WTC11 (cell line): ENCODE results near the gene NR2F6. TPM values are rescaled to one million over a fixed set of nuclear protein-coding genes. Genes with fewer than 3 reads are reported as not detected.

Experiments
- ATAC-seq: fragments of 200-7000 bp; cut with Tn5 transposase; 2 replicates; pipeline ENCODE4 v1.10.0; 2021; ENCODE audit warnings: mild to moderate bottlenecking, moderate library complexity
- Bru-seq: library from RNA; stranded (reverse); fragments of 400-500 nt; gene quantifications from one replicate; lab custom pipeline; 2021; lab: Mats Ljungman, UMichigan
- CTCF ChIA-PET: fragments of 300-600 bp; sonication (Branson Sonifier 250); formaldehyde crosslinking; loops from one replicate; lab custom pipeline; 2021; ENCODE audit warnings: antibody characterized with exemption; lab: Charles Lee
- POLR2A ChIA-PET: fragments of 350-600 bp; sonication (Branson Sonifier 250); formaldehyde crosslinking; loops from one replicate; lab custom pipeline; 2021; ENCODE audit warnings: antibody characterized with exemption; lab: Charles Lee
- DNase-seq: peaks from one replicate; pipeline ENCODE4 v3.0.0; 2021; ENCODE audit warnings: low spot score
- H3K27ac Mint-ChIP-seq: 2 replicates; pipeline ENCODE4 v1.8.0; 2021; ENCODE audit warnings: mixed read lengths
- H3K27me3 Mint-ChIP-seq: 2 replicates; pipeline ENCODE4 v1.8.0; 2021; ENCODE audit warnings: low read depth, mild to moderate bottlenecking, moderate library complexity, mixed read lengths
- H3K36me3 Mint-ChIP-seq: 2 replicates; pipeline ENCODE4 v1.8.0; 2021; ENCODE audit warnings: mixed read lengths
- H3K4me1 Mint-ChIP-seq: 2 replicates; pipeline ENCODE4 v1.8.0; 2022; ENCODE audit warnings: mixed read lengths
- H3K4me3 Mint-ChIP-seq: 2 replicates; pipeline ENCODE4 v1.8.0; 2021; ENCODE audit warnings: mild to moderate bottlenecking, moderate library complexity, mixed read lengths
- H3K9me3 Mint-ChIP-seq: 2 replicates; pipeline ENCODE4 v1.8.0; 2021; ENCODE audit warnings: mixed read lengths
- CDX4 ChIP-seq: fragments of 250-450 bp; sonication (Bioruptor Pico); IDR thresholded peaks from 2 replicates; pipeline ENCODE4 v1.9.0; 2021; ENCODE audit warnings: moderate library complexity, mild to moderate bottlenecking, inconsistent platforms, borderline replicate concordance
- ELF4 ChIP-seq: sonication (generic); formaldehyde crosslinking; IDR thresholded peaks from 2 replicates; pipeline ENCODE4 v1.8.1; 2022; ENCODE audit warnings: low read depth, mild to moderate bottlenecking, moderate library complexity, missing genetic modification reagents
- EMX1 ChIP-seq: fragments of 250-450 bp; sonication (Bioruptor Pico); IDR thresholded peaks from 2 replicates; pipeline ENCODE4 v1.8.0; 2021; ENCODE audit warnings: mild to moderate bottlenecking
- GRHL2 ChIP-seq: fragments of 250-450 bp; sonication (Bioruptor Pico); IDR thresholded peaks from 2 replicates; pipeline ENCODE4 v1.8.0; 2022; ENCODE audit warnings: mild to moderate bottlenecking, moderate library complexity; ENCODE audit not compliant: insufficient replicate concordance, severe bottlenecking
- KAT7 ChIP-seq: sonication (generic); formaldehyde crosslinking; IDR thresholded peaks from 2 replicates; pipeline ENCODE4 v1.8.1; 2023; ENCODE audit warnings: missing genetic modification reagents, mild to moderate bottlenecking, borderline replicate concordance
- MXD4 ChIP-seq: fragments of 250-450 bp; sonication (Bioruptor Pico); IDR thresholded peaks from 2 replicates; pipeline ENCODE4 v1.8.0; 2021; ENCODE audit warnings: mild to moderate bottlenecking, moderate library complexity, borderline replicate concordance
- NR3C1 ChIP-seq: sonication (generic); formaldehyde crosslinking; conservative IDR thresholded peaks from 2 replicates; pipeline ENCODE4 v1.8.1; 2023; ENCODE audit warnings: low read depth, mild to moderate bottlenecking, missing genetic modification reagents
- PRRX2 ChIP-seq: fragments of 250-450 bp; sonication (Bioruptor Pico); IDR thresholded peaks from 2 replicates; pipeline ENCODE4 v1.8.0; 2021; ENCODE audit warnings: mild to moderate bottlenecking
- SMAD4 ChIP-seq: sonication (generic); formaldehyde crosslinking; IDR thresholded peaks from 2 replicates; pipeline ENCODE4 v1.8.0; 2022; ENCODE audit warnings: mild to moderate bottlenecking, missing genetic modification reagents
- SP1 ChIP-seq: sonication (generic); formaldehyde crosslinking; conservative IDR thresholded peaks from 2 replicates; pipeline ENCODE4 v1.8.1; 2022; ENCODE audit warnings: missing genetic modification reagents
- STAT6 ChIP-seq: sonication (generic); formaldehyde crosslinking; conservative IDR thresholded peaks from 2 replicates; pipeline ENCODE4 v1.8.1; 2023; ENCODE audit warnings: mild to moderate bottlenecking, low read depth, missing genetic modification reagents, moderate library complexity
- TP53 ChIP-seq: sonication (generic); formaldehyde crosslinking; IDR thresholded peaks from 2 replicates; pipeline ENCODE4 v1.8.1; 2023; ENCODE audit warnings: mild to moderate bottlenecking, missing genetic modification reagents
- ZNF423 ChIP-seq: fragments of 250-450 bp; sonication (Bioruptor Pico); IDR thresholded peaks from 2 replicates; pipeline ENCODE4 v2.1.2; 2022; ENCODE audit warnings: mild to moderate bottlenecking, moderate library complexity
- ZNF671 ChIP-seq: fragments of 250-450 bp; sonication (Bioruptor Pico); IDR thresholded peaks from 2 replicates; pipeline ENCODE4 v1.8.0; 2021; ENCODE audit warnings: mild to moderate bottlenecking
- long read RNA-seq, 3 experiments: library from RNA in 1 of 3; library from capped mRNA in 1 of 3; library from polyadenylated mRNA in 1 of 3; unstranded in 2 of 3; stranded (forward) in 1 of 3; transcript quantifications; one replicate each; pipeline ENCODE4 v2.0.0, GENCODE V29; 2021
- total RNA-seq: library from RNA; stranded (reverse); gene quantifications from 3 replicates; pipeline ENCODE4 v1.2.3, GENCODE V29; 2021
- TF ChIP-seq, protein P1 (sequence below): fragments of 250-450 bp; sonication (Bioruptor Pico); IDR thresholded peaks from 2 replicates; pipeline ENCODE4 v1.8.0; 2021; ENCODE audit warnings: mild to moderate bottlenecking
- TF ChIP-seq, protein P2 (sequence below): sonication (generic); formaldehyde crosslinking; IDR thresholded peaks from 2 replicates; pipeline ENCODE4 v1.8.1; 2023; ENCODE audit warnings: mild to moderate bottlenecking, missing genetic modification reagents, moderate library complexity
- TF ChIP-seq, protein P3 (sequence below): sonication (generic); formaldehyde crosslinking; IDR thresholded peaks from 2 replicates; pipeline ENCODE4 v1.8.1; 2022; ENCODE audit warnings: low read depth, mild to moderate bottlenecking, moderate library complexity, missing genetic modification reagents, borderline replicate concordance

The NR2F6 gene
- total RNA-seq (144 to 149 TPM (median 145 TPM) in 3 replicates), Bru-seq, nascent RNA (percentile 84 among the genes with signal in this experiment)
- long read RNA-seq, experiment 1, transcript NR2F6-201 (4 exons, 2,404 nt) = major isoform, 458 of 645 reads
- long read RNA-seq, experiment 1, partial matches to known transcripts = 173 of 645 reads
- long read RNA-seq, experiment 1, other reads (novel, unspliced or antisense) = 14 of 645 reads
- long read RNA-seq, experiment 2, transcript NR2F6-201 (4 exons, 2,404 nt) = major isoform, 124 of 289 reads
- long read RNA-seq, experiment 2, partial matches to known transcripts = 126 of 289 reads
- long read RNA-seq, experiment 2, other reads (novel, unspliced or antisense) = 39 of 289 reads
- long read RNA-seq, experiment 3 = 0 reads

DNA sequence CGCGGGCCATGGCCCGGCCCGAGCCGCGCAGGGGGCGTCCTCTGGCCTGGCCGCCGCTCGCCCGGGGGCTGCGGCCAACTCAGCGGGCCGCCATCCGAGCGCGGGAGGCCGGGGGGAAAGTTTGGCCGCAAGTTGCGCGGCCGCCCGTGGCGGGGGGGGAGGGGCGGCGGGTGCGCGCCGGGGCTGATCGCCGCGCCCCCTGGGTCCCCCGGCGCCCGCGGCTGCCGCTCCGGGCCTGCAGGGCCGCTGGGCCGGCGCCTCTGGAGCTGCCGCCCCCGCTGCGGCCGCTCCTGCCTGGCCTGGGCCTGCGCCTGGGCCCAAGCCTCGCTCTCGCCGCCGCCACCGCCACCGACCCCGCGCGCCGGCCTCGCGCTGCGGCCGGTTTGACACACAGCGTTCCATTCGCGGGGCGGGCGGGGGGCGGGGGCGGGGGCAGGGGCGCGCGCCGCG, at the start of gene NR2F6:
Gene NR2F6, minus strand, starts transcription at position 385 of the 450 bp plus-strand sequence. CDS start 699 bp downstream, outside the sequence.
- Mint-ChIP-seq H3K27me3 (no peaks in the 10 kb centered on the region), H3K9me3 (no peaks in the 10 kb centered on the region), H3K27ac (peak within 1 kb of the TSS; percentile 98), H3K4me1 (peaks cover 57% of the 10 kb centered on the region), H3K36me3 (no peaks in the 10 kb centered on the region), H3K4me3 (peak within 1 kb of the TSS; percentile 97)
- DNase-seq (no peak), ATAC-seq (no peak)
- ChIA-PET CTCF (no interaction called here), POLR2A (interaction anchor here (1.5 kb wide), 1 partner anchor 9 kb away, joined by 9 read pairs; no protein-coding TSS in a partner anchor)
- TF ChIP-seq CDX4 = no peak
- TF ChIP-seq GRHL2 (CRISPR knock-in tag) = no peak
- TF ChIP-seq, protein P1, sequence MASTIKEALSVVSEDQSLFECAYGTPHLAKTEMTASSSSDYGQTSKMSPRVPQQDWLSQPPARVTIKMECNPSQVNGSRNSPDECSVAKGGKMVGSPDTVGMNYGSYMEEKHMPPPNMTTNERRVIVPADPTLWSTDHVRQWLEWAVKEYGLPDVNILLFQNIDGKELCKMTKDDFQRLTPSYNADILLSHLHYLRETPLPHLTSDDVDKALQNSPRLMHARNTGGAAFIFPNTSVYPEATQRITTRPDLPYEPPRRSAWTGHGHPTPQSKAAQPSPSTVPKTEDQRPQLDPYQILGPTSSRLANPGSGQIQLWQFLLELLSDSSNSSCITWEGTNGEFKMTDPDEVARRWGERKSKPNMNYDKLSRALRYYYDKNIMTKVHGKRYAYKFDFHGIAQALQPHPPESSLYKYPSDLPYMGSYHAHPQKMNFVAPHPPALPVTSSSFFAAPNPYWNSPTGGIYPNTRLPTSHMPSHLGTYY (CRISPR knock-in tag) = no peak
- TF ChIP-seq SP1 (CRISPR knock-in tag) = 0 out of 2 replicates have a peak, but pooled peaks have one; percentile 9
- TF ChIP-seq ELF4 (CRISPR knock-in tag) = no peak
- TF ChIP-seq KAT7 = no peak
- TF ChIP-seq, protein P2, sequence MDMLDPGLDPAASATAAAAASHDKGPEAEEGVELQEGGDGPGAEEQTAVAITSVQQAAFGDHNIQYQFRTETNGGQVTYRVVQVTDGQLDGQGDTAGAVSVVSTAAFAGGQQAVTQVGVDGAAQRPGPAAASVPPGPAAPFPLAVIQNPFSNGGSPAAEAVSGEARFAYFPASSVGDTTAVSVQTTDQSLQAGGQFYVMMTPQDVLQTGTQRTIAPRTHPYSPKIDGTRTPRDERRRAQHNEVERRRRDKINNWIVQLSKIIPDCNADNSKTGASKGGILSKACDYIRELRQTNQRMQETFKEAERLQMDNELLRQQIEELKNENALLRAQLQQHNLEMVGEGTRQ (CRISPR knock-in tag) = no peak
- TF ChIP-seq PRRX2 = no peak
- TF ChIP-seq, protein P3, sequence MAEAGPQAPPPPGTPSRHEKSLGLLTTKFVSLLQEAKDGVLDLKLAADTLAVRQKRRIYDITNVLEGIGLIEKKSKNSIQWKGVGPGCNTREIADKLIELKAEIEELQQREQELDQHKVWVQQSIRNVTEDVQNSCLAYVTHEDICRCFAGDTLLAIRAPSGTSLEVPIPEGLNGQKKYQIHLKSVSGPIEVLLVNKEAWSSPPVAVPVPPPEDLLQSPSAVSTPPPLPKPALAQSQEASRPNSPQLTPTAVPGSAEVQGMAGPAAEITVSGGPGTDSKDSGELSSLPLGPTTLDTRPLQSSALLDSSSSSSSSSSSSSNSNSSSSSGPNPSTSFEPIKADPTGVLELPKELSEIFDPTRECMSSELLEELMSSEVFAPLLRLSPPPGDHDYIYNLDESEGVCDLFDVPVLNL (CRISPR knock-in tag) = no peak
- no peak for TF ChIP-seq SMAD4 (CRISPR knock-in tag)
- no peak for TF ChIP-seq ZNF671
- TF ChIP-seq MXD4 (CRISPR knock-in tag) = no peak
- TF ChIP-seq ZNF423 (CRISPR knock-in tag) = 0 out of 2 replicates have a peak, but pooled peaks have one; percentile 22
- TF ChIP-seq EMX1 (CRISPR knock-in tag) = no peak
- no peak for TF ChIP-seq NR3C1 (CRISPR knock-in tag)
- 0 out of 2 replicates have a peak, but pooled peaks have one; percentile 1 for TF ChIP-seq TP53 (CRISPR knock-in tag)
- TF ChIP-seq STAT6 (CRISPR knock-in tag) = no peak
